IMR-90 (cell line): ENCODE measurements around the gene KTN1. TPM values are rescaled to one million over a fixed set of nuclear protein-coding genes. Genes with fewer than 3 reads are reported as not detected.

Source experiments
- ATAC-seq: fragments of 200-7000 bp; cut with Tn5 transposase; 2 replicates; pipeline ENCODE4 v1.9.1; 2020; ENCODE audit warnings: low read depth, mild to moderate bottlenecking, moderate library complexity
- BruUV-seq: library from RNA; stranded (reverse); fragments of 400-500 nt; replicated peaks from 2 replicates; lab custom pipeline; 2021; lab: Mats Ljungman, UMichigan
- CTCF ChIA-PET: fragments of 300-600 bp; formaldehyde crosslinking; extraction: SDS; loops from one replicate; lab custom pipeline; 2021; ENCODE audit warnings: antibody characterized with exemption; lab: Yijun Ruan, JAX
- POLR2A ChIA-PET: fragments of 300-600 bp; sonication (Branson Sonifier 250); formaldehyde crosslinking; loops from one replicate; lab custom pipeline; 2022; ENCODE audit warnings: antibody characterized with exemption; ENCODE audit not compliant: unreplicated experiment; lab: Charles Lee
- DNase-seq: peaks from one replicate; pipeline ENCODE4 v3.0.0; 2013
- H2AFZ ChIP-seq: replicated peaks from 2 replicates; pipeline ENCODE3; 2013; ENCODE audit warnings: low read length, mild to moderate bottlenecking; ENCODE audit not compliant: poor library complexity
- H2AK5ac ChIP-seq: 2 replicates; pipeline ENCODE4 v1.6.1; 2013; ENCODE audit warnings: low read depth, low read length, inconsistent platforms
- H2AK9ac ChIP-seq: replicated peaks from 2 replicates; pipeline ENCODE3; 2013; ENCODE audit warnings: mild to moderate bottlenecking, low read depth, low read length, moderate library complexity; ENCODE audit not compliant: poor library complexity
- H2BK120ac ChIP-seq: 2 replicates; pipeline ENCODE4 v1.6.1; 2013; ENCODE audit warnings: low read depth, low read length, inconsistent platforms
- H2BK15ac ChIP-seq: 3 replicates; pipeline ENCODE4 v1.6.1; 2013; ENCODE audit warnings: low read depth, low read length, inconsistent platforms
- H2BK20ac ChIP-seq: 2 replicates; pipeline ENCODE4 v1.6.1; 2013; ENCODE audit warnings: low read depth, mild to moderate bottlenecking, inconsistent platforms, low read length, moderate library complexity
- H2BK5ac ChIP-seq: 2 replicates; pipeline ENCODE4 v1.6.1; 2013; ENCODE audit warnings: mild to moderate bottlenecking, low read depth, low read length, inconsistent platforms; ENCODE audit not compliant: poor library complexity, severe bottlenecking
- H3K14ac ChIP-seq: replicated peaks from 2 replicates; pipeline ENCODE4 v1.6.1; 2013; ENCODE audit warnings: low read depth, low read length, inconsistent platforms
- H3K18ac ChIP-seq: 2 replicates; pipeline ENCODE4 v1.6.1; 2013; ENCODE audit warnings: low read depth, low read length, control low read depth
- H3K23ac ChIP-seq: 2 replicates; pipeline ENCODE4 v1.6.1; 2013; ENCODE audit warnings: low read depth, low read length, inconsistent platforms
- H3K27ac ChIP-seq: 2 replicates; pipeline ENCODE4 v1.5.1; 2013; ENCODE audit warnings: mild to moderate bottlenecking, control low read depth, low read length; ENCODE audit not compliant: insufficient read depth
- H3K27me3 ChIP-seq: 2 replicates; pipeline ENCODE4 v1.6.1; 2013; ENCODE audit warnings: low read length; ENCODE audit not compliant: control insufficient read depth, insufficient read depth
- H3K36me3 ChIP-seq: 2 replicates; pipeline ENCODE4 v1.6.1; 2013; ENCODE audit warnings: low read length, mixed read lengths; ENCODE audit not compliant: control insufficient read depth, insufficient read depth
- H3K4ac ChIP-seq: 2 replicates; pipeline ENCODE4 v1.6.1; 2013; ENCODE audit warnings: low read depth, low read length, inconsistent platforms
- H3K4me1 ChIP-seq: 2 replicates; pipeline ENCODE4 v1.6.1; 2013; ENCODE audit warnings: low read length, mixed read lengths; ENCODE audit not compliant: control insufficient read depth, insufficient read depth
- H3K4me2 ChIP-seq: 2 replicates; pipeline ENCODE4 v1.6.1; 2013; ENCODE audit warnings: low read depth, mild to moderate bottlenecking, control low read depth, low read length, moderate library complexity
- H3K4me3 ChIP-seq: 2 replicates; pipeline ENCODE4 v1.5.1; 2013; ENCODE audit warnings: low read depth, mild to moderate bottlenecking, control low read depth, low read length, moderate library complexity; ENCODE audit not compliant: insufficient read depth
- H3K56ac ChIP-seq: 2 replicates; pipeline ENCODE4 v1.6.1; 2013; ENCODE audit warnings: low read length, inconsistent platforms; ENCODE audit not compliant: insufficient read depth; ENCODE audit errors: extremely low read depth
- H3K79me1 ChIP-seq, 2 experiments: 2 replicates each; pipeline ENCODE4 v1.6.1; 2013; ENCODE audit warnings: low read length in 2 of 2, inconsistent platforms in 1 of 2, low read depth in 1 of 2
- H3K9ac ChIP-seq: 2 replicates; pipeline ENCODE4 v1.6.1; 2013; ENCODE audit warnings: low read depth, low read length, control low read depth
- H3K9me1 ChIP-seq: 2 replicates; pipeline ENCODE4 v1.6.1; 2013; ENCODE audit warnings: low read length, inconsistent platforms; ENCODE audit not compliant: insufficient read depth
- H3K9me3 ChIP-seq: 2 replicates; pipeline ENCODE4 v1.6.1; 2013; ENCODE audit warnings: low read length; ENCODE audit not compliant: control insufficient read depth, insufficient read depth
- H4K20me1 ChIP-seq: 2 replicates; pipeline ENCODE4 v1.6.1; 2013; ENCODE audit warnings: low read length, inconsistent platforms; ENCODE audit not compliant: insufficient read depth
- H4K5ac ChIP-seq: 2 replicates; pipeline ENCODE4 v1.6.1; 2013; ENCODE audit warnings: mild to moderate bottlenecking, low read depth, low read length, control low read depth
- H4K8ac ChIP-seq, 2 experiments: 2 replicates each; pipeline ENCODE4 v1.6.1; 2013; ENCODE audit warnings: low read depth in 2 of 2, low read length in 2 of 2, control low read depth in 1 of 2, inconsistent platforms in 1 of 2
- H4K91ac ChIP-seq: 2 replicates; pipeline ENCODE4 v1.6.1; 2013; ENCODE audit warnings: low read depth, low read length, inconsistent platforms; ENCODE audit not compliant: insufficient read depth
- BHLHE40 ChIP-seq: fragments of 150-350 bp; IDR thresholded peaks from 2 replicates; pipeline ENCODE4 v1.6.1; 2016; ENCODE audit warnings: mild to moderate bottlenecking, low read depth, low read length
- CEBPB ChIP-seq: IDR thresholded peaks from 2 replicates; pipeline ENCODE4 v1.6.1; 2012; ENCODE audit warnings: low read depth, low read length, improper control_type of control experiment
- CHD1 ChIP-seq: IDR thresholded peaks from 2 replicates; pipeline ENCODE4 v1.6.1; 2012; ENCODE audit warnings: low read depth, low read length, improper control_type of control experiment
- FOS ChIP-seq: fragments of 150-350 bp; IDR thresholded peaks from 2 replicates; pipeline ENCODE4 v1.6.1; 2016; ENCODE audit warnings: low read depth, low read length
- MAFK ChIP-seq: IDR thresholded peaks from 2 replicates; pipeline ENCODE4 v1.6.1; 2012; ENCODE audit warnings: low read depth, low read length, improper control_type of control experiment
- MAZ ChIP-seq: IDR thresholded peaks from 2 replicates; pipeline ENCODE4 v1.6.1; 2012; ENCODE audit warnings: low read depth, mild to moderate bottlenecking, low read length, improper control_type of control experiment, moderate library complexity, borderline replicate concordance
- MXI1 ChIP-seq: IDR thresholded peaks from 2 replicates; pipeline ENCODE4 v1.6.1; 2012; ENCODE audit warnings: low read depth, mild to moderate bottlenecking, low read length, moderate library complexity, borderline replicate concordance
- NFE2L2 ChIP-seq: fragments of 150-350 bp; IDR thresholded peaks from 2 replicates; pipeline ENCODE4 v1.6.1; 2016; ENCODE audit warnings: low read depth, mild to moderate bottlenecking, low read length
- POLR2A ChIP-seq: IDR thresholded peaks from 2 replicates; pipeline ENCODE4 v1.6.1; 2012; ENCODE audit warnings: mild to moderate bottlenecking, low read depth, low read length
- RAD21 ChIP-seq: IDR thresholded peaks from 2 replicates; pipeline ENCODE4 v1.6.1; 2012; ENCODE audit warnings: low read length, improper control_type of control experiment
- RCOR1 ChIP-seq: IDR thresholded peaks from 2 replicates; pipeline ENCODE4 v1.6.1; 2012; ENCODE audit warnings: mild to moderate bottlenecking, low read length, improper control_type of control experiment; ENCODE audit not compliant: insufficient replicate concordance
- RFX5 ChIP-seq: IDR thresholded peaks from 2 replicates; pipeline ENCODE4 v1.8.0; 2012; ENCODE audit warnings: low read depth, mild to moderate bottlenecking, low read length, moderate library complexity
- SMC3 ChIP-seq: fragments of 150-350 bp; IDR thresholded peaks from 2 replicates; pipeline ENCODE4 v1.6.1; 2016; ENCODE audit warnings: low read depth, mild to moderate bottlenecking, antibody characterized with exemption, low read length, moderate library complexity
- WGBS, 2 experiments: methylation state at CpG; one replicate each; pipeline versions ENCODE4 v1.1.5 to v1.1.7; 2013; ENCODE audit warnings: missing lambda C conversion rate in 2 of 2; ENCODE audit not compliant: insufficient read length in 1 of 2; ENCODE audit errors: extremely low coverage in 2 of 2; 5-methylcytosine and 5-hydroxymethylcytosine counted together
- dilution Hi-C: fragments of 300-500 bp; cut with HindIII; formaldehyde crosslinking; loops from one replicate; pipeline ENCODE4 v1.14.3; 2018; ENCODE audit warnings: low sequenced_read_pairs; ENCODE audit not compliant: unreplicated experiment
- in situ Hi-C: fragments of 300-500 bp; cut with MboI; formaldehyde crosslinking; loops from 3 replicates; pipeline ENCODE4 v1.14.3; 2019; ENCODE audit warnings: low sequenced_read_pairs, inconsistent platforms, mixed read lengths
- intact Hi-C: fragments of 100-400 bp; cut with micrococcal nuclease; formaldehyde crosslinking; loops from 2 replicates; pipeline ENCODE4 v1.10.0; 2022
- polyA plus RNA-seq, 3 experiments: library from polyadenylated mRNA; depleted of rRNA; stranded (reverse); fragments of >200 nt; gene quantifications; 2 replicates each; pipeline ENCODE4 v1.2.3, GENCODE V29; 2012; ENCODE audit warnings: low replicate concordance in 1 of 3
- total RNA-seq: library from RNA; depleted of rRNA; stranded (reverse); fragments of >200 nt; gene quantifications from 2 replicates; pipeline ENCODE4 v1.2.3, GENCODE V29; 2012
- TF ChIP-seq, protein P1 (sequence below): fragments of 150-350 bp; IDR thresholded peaks from 2 replicates; pipeline ENCODE4 v1.6.1; 2016; ENCODE audit warnings: low read depth, mild to moderate bottlenecking, low read length, moderate library complexity, borderline replicate concordance
- TF ChIP-seq, protein P2 (sequence below): conservative IDR thresholded peaks from 2 replicates; pipeline ENCODE4 v1.5.1; 2012; ENCODE audit warnings: mild to moderate bottlenecking, low read depth, low read length, improper control_type of control experiment
- TF ChIP-seq, protein P3 (sequence below): fragments of 150-350 bp; IDR thresholded peaks from 2 replicates; pipeline ENCODE4 v1.6.1; 2017; ENCODE audit warnings: mild to moderate bottlenecking, antibody characterized with exemption, low read length, low read depth

Gene KTN1
- total and polyA plus RNA-seq, 2 of the 4 experiments (the other 2 are of a cell fraction) = 42.1 to 57.2 TPM

DNA sequence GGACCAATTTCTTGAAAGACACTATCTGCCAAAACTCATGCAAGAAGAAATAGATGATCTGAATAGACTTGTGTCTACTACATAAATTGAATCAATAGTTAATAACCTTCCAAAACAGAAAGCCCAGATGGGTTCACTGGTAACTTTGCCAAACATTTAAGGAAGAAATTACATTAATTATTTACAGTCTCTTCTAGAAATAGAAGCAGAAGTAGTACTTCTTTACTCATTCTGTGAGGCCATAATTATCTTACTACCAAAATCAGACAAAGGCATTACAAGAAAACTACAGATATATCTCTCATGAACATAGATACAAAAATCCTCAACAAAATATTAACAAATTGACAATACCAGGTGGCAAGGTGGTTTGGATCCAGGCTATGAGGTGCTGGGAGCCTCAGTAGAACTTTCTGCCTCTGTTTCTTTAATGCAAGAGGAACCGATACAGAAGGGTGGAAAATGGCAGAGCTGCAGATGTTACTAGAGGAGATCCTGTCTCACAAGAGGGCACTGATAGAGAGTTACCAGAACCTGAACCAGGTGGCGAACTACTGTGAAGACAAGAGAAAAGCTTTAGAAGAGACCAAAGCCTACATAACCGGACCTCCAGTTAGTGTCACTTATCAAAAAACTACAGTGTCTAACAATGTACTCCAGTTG is 33.7 kb upstream of the KTN1 start:
- Histone ChIP-seq H3K79me1 (no peaks in the 10 kb centered on the region), H3K4me3 (no peak overlapping the region), H3K18ac (no peak overlapping the region), H3K9ac (no peak overlapping the region), H3K27ac (no peak overlapping the region), H3K14ac (no peak overlapping the region), H2BK15ac (no peak overlapping the region), H2AFZ (no peak overlapping the region), H4K91ac (no peak overlapping the region), H3K9me1 (no peaks in the 10 kb centered on the region), H2BK20ac (no peak overlapping the region), H3K9me3 (no peaks in the 10 kb centered on the region), H3K4me1 (peaks cover 2% of the 10 kb centered on the region), H4K20me1 (no peaks in the 10 kb centered on the region), H3K23ac (no peak overlapping the region), H3K56ac (no peak overlapping the region), H2BK5ac (no peak overlapping the region), H3K4ac (no peak overlapping the region), H3K27me3 (no peaks in the 10 kb centered on the region), H4K8ac (no peak overlapping the region), H3K4me2 (no peak overlapping the region), H4K5ac (no peak overlapping the region), H3K36me3 (no peaks in the 10 kb centered on the region), H2AK5ac (no peak overlapping the region), H2AK9ac (no peak overlapping the region), H2BK120ac (no peak overlapping the region)
- in situ Hi-C loops (no loop called here), intact Hi-C loops (no loop called here), dilution Hi-C loops (no loop called here)
- TF ChIP-seq CHD1 (no peak), MXI1 (no peak), SMC3 (no peak), NFE2L2 (no peak), BHLHE40 (no peak), RAD21 (no peak), FOS (no peak), CEBPB (no peak), MAFK (no peak), RCOR1 (no peak), POLR2A (no peak), MAZ (no peak), RFX5 (no peak)
- TF ChIP-seq, protein P1, sequence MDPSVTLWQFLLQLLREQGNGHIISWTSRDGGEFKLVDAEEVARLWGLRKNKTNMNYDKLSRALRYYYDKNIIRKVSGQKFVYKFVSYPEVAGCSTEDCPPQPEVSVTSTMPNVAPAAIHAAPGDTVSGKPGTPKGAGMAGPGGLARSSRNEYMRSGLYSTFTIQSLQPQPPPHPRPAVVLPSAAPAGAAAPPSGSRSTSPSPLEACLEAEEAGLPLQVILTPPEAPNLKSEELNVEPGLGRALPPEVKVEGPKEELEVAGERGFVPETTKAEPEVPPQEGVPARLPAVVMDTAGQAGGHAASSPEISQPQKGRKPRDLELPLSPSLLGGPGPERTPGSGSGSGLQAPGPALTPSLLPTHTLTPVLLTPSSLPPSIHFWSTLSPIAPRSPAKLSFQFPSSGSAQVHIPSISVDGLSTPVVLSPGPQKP = no peak
- TF ChIP-seq, protein P2, sequence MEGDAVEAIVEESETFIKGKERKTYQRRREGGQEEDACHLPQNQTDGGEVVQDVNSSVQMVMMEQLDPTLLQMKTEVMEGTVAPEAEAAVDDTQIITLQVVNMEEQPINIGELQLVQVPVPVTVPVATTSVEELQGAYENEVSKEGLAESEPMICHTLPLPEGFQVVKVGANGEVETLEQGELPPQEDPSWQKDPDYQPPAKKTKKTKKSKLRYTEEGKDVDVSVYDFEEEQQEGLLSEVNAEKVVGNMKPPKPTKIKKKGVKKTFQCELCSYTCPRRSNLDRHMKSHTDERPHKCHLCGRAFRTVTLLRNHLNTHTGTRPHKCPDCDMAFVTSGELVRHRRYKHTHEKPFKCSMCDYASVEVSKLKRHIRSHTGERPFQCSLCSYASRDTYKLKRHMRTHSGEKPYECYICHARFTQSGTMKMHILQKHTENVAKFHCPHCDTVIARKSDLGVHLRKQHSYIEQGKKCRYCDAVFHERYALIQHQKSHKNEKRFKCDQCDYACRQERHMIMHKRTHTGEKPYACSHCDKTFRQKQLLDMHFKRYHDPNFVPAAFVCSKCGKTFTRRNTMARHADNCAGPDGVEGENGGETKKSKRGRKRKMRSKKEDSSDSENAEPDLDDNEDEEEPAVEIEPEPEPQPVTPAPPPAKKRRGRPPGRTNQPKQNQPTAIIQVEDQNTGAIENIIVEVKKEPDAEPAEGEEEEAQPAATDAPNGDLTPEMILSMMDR = no peak
- TF ChIP-seq, protein P3, sequence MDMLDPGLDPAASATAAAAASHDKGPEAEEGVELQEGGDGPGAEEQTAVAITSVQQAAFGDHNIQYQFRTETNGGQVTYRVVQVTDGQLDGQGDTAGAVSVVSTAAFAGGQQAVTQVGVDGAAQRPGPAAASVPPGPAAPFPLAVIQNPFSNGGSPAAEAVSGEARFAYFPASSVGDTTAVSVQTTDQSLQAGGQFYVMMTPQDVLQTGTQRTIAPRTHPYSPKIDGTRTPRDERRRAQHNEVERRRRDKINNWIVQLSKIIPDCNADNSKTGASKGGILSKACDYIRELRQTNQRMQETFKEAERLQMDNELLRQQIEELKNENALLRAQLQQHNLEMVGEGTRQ = no peak
- no peak for DNase-seq
- ChIA-PET CTCF (interaction anchor here (1.5 kb wide), 1 partner anchor 11 kb away, joined by 4 read pairs; no protein-coding TSS in a partner anchor), POLR2A (no interaction called here)
- WGBS, 2 experiments = 93% methylated on average over 2 of the region's 3 CpGs; no CpG with 5 or more reads in 1 of the 2 experiments
- BruUV-seq = no TSS peak
- no peak for ATAC-seq
